ENCODE results near the gene MRPL1. TPM values are rescaled to one million over a fixed set of nuclear protein-coding genes. Genes with fewer than 3 reads are reported as not detected.

The MRPL1 gene
- total and polyA plus RNA-seq, 2 of the 13 experiments (the other 11 are each of a cell fraction or from before 2014, with no cell fraction given): 23.3 to 61.5 TPM

DNA sequence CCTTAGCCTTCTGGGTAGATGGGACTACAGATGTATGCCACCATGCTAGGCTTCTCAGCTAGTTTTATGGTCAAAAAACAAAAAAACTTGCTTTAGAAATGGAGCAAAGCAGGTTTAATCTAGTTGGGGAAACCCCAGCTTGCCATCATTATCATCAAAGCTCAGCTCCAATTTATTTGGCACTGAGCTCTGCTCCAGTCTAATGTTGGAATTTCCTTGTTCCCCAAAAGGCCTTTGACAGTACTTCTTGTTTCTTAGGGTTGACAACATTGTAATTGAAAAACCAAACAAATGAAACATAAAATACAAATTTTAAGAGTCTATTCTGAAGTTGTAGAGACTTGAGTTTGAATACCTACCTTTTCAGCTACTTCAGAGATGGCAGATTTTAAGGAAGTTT lies 48.0 kb downstream of the MRPL1 start:
- POLR2A ChIA-PET: no interaction called here
- intact Hi-C loops (cut with micrococcal nuclease; ENCODE audit: unreplicated experiment): no loop called here
- Histone ChIP-seq H3K4me1 (ENCODE audit: insufficient read depth, low read length) (no peaks in the 10 kb centered on the region), H4K20me1 (ENCODE audit: insufficient read depth, low read length) (no peaks in the 10 kb centered on the region), H3K4me2 (ENCODE audit: low read depth, low read length) (no peak overlapping the region), H3K27me3 (ENCODE audit: control insufficient read depth in 1 of 2, insufficient read depth in 2 of 2, low read length in 2 of 2) (no peaks in the 10 kb centered on the region), H3K9ac (ENCODE audit: insufficient read depth, low read depth, low read length) (no peak overlapping the region), H3K4me3 (replicated peaks in 1 of 3; ENCODE audit: insufficient read depth in 1 of 3, low read depth in 2 of 3, low read length in 3 of 3) (no peak overlapping the region), H2AFZ (ENCODE audit: low read length) (no peak overlapping the region), H3K79me2 (ENCODE audit: insufficient read depth, low read length) (no peaks in the 10 kb centered on the region), H3K9me3 (ENCODE audit: low read length) (no peaks in the 10 kb centered on the region), H3K27ac (ENCODE audit: extremely low read length, insufficient read depth, low read length) (no peak overlapping the region), H3K36me3 (replicated peaks in 1 of 2; ENCODE audit: control insufficient read depth in 1 of 2, insufficient read depth in 2 of 2, low read length in 2 of 2) (peaks cover 4 to 19% of the 10 kb centered on the region in 2 experiments)
- no peak for TF ChIP-seq GRHL1 (CRISPR knock-in tag; conservative IDR thresholded peaks at IDR 0.05)
- TF ChIP-seq SOX6 (IDR thresholded peaks at IDR 0.05): no peak
- no peak for TF ChIP-seq SOX6 (CRISPR knock-in tag; IDR thresholded peaks at IDR 0.05)
- TF ChIP-seq RBAK (CRISPR knock-in tag; IDR thresholded peaks at IDR 0.05): no peak
- TF ChIP-seq IKZF5 (CRISPR knock-in tag; IDR thresholded peaks at IDR 0.05): no peak
- TF ChIP-seq SP5 (CRISPR knock-in tag; IDR thresholded peaks at IDR 0.05; ENCODE audit: borderline replicate concordance, low read depth): no peak
- no peak for TF ChIP-seq SALL2 (CRISPR knock-in tag; IDR thresholded peaks at IDR 0.05)
- TF ChIP-seq ZNF274 (CRISPR knock-in tag; IDR thresholded peaks at IDR 0.05): no peak
- TF ChIP-seq CREBL2 (CRISPR knock-in tag; IDR thresholded peaks at IDR 0.05; ENCODE audit: borderline replicate concordance): no peak
- TF ChIP-seq PLRG1 (conservative IDR thresholded peaks at IDR 0.05): no peak
- no peak for TF ChIP-seq ZNF841 (CRISPR knock-in tag; IDR thresholded peaks at IDR 0.05; ENCODE audit: borderline replicate concordance)
- no peak for TF ChIP-seq KAT8 (CRISPR knock-in tag; IDR thresholded peaks at IDR 0.05)
- no peak for TF ChIP-seq MAF1 (CRISPR knock-in tag; IDR thresholded peaks at IDR 0.05; ENCODE audit: borderline replicate concordance)
- no peak for TF ChIP-seq SIN3A (IDR thresholded peaks at IDR 0.05; ENCODE audit: borderline replicate concordance, low read depth, low read length)
- TF ChIP-seq CBX2 (IDR thresholded peaks at IDR 0.05; ENCODE audit: low read depth, low read length): no peak
- no peak for TF ChIP-seq CBX2 (CRISPR knock-in tag; IDR thresholded peaks at IDR 0.05; ENCODE audit: low read depth)
- no peak for TF ChIP-seq ZNF839 (CRISPR knock-in tag; IDR thresholded peaks at IDR 0.05; ENCODE audit: borderline replicate concordance)
- TF ChIP-seq, protein P1, sequence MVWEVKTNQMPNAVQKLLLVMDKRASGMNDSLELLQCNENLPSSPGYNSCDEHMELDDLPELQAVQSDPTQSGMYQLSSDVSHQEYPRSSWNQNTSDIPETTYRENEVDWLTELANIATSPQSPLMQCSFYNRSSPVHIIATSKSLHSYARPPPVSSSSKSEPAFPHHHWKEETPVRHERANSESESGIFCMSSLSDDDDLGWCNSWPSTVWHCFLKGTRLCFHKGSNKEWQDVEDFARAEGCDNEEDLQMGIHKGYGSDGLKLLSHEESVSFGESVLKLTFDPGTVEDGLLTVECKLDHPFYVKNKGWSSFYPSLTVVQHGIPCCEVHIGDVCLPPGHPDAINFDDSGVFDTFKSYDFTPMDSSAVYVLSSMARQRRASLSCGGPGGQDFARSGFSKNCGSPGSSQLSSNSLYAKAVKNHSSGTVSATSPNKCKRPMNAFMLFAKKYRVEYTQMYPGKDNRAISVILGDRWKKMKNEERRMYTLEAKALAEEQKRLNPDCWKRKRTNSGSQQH (CRISPR knock-in tag; IDR thresholded peaks at IDR 0.05; ENCODE audit: low read depth): no peak
- TF ChIP-seq KAT2B (IDR thresholded peaks at IDR 0.05; ENCODE audit: borderline replicate concordance, low read depth, low read length): no peak
- DNase-seq (ENCODE audit: low spot score): no peak
- in situ Hi-C loops (cut with HindIII; ENCODE audit: extremely low pct_ligation_motif_present, low pct_unique_long_range_greater_than_20kb): no loop called here
- no peak for FAIRE-seq
- BruUV-seq (replicated peaks): no TSS peak
- ATAC-seq: no peak
- CTCF ChIA-PET (ENCODE audit: low intra/inter-chr PET ratio, low total read pairs): no interaction called here
